Body of pancreas (tissue), 4 donors: ENCODE measurements around the gene PAGR1. TPM values are rescaled to one million over a fixed set of nuclear protein-coding genes. Genes with fewer than 3 reads are reported as not detected.
"Not testable (repeated sequence)": the region's sequence is repeated elsewhere in the genome, so short reads cannot be mapped to it uniquely, and the experiment has no call there.

Experiments used
- ATAC-seq: fragments of 150-250 bp; one replicate; pipeline ENCODE4 v1.9.1; 2016
- DNase-seq, 4 donors: peaks; one replicate each; pipeline ENCODE4 v3.0.0-alpha.2; 2019
- H3K27ac ChIP-seq, 4 donors: fragments of 200-600 bp; sonication (generic); 1 replicate in 3 of 4; 2 replicates in 1 of 4; pipeline versions ENCODE4 v1.5.1 to v1.6.1; 2016 to 2019; ENCODE audit warnings: mild to moderate bottlenecking in 1 of 4, mixed read lengths in 1 of 4, moderate library complexity in 1 of 4
- H3K27me3 ChIP-seq, 2 donors: fragments of 200-600 bp; sonication (generic); one replicate each; pipeline ENCODE4 v1.6.0; 2016; ENCODE audit warnings: mild to moderate bottlenecking in 1 of 2
- H3K36me3 ChIP-seq, 2 donors: fragments of 200-600 bp; sonication (generic); replicated peaks in 1 of 2; 2 replicates each; pipeline ENCODE4 v1.5.1; 2016; ENCODE audit warnings: low read depth in 2 of 2; ENCODE audit not compliant: insufficient read depth in 1 of 2
- H3K4me1 ChIP-seq: fragments of 200-600 bp; sonication (generic); one replicate; pipeline ENCODE4 v1.6.0; 2016
- H3K4me3 ChIP-seq, 2 donors: fragments of 200-600 bp; sonication (generic); 1 replicate in 1 of 2; 2 replicates in 1 of 2; pipeline ENCODE4 v1.5.1; 2016 to 2019
- H3K9me3 ChIP-seq, 3 donors: fragments of 200-600 bp; sonication (generic); 1 replicate in 2 of 3; 2 replicates in 1 of 3; pipeline ENCODE4 v1.5.1; 2016
- POLR2A ChIP-seq, 3 donors: fragments of 450-650 bp; IDR thresholded peaks; one replicate each; pipeline ENCODE4 v1.6.1; 2016; ENCODE audit warnings: antibody characterized with exemption in 3 of 3, mild to moderate bottlenecking in 2 of 3
- WGBS, 2 donors: methylation state at CpG; one replicate each; pipeline ENCODE4 v1.1.5; 2017; 5-methylcytosine and 5-hydroxymethylcytosine counted together
- intact Hi-C: fragments of 100-400 bp; cut with DNase I; formaldehyde crosslinking; loops from one replicate; pipeline ENCODE4 v1.15.1; 2023
- total RNA-seq, 2 donors: library from RNA; depleted of rRNA; stranded (reverse); fragments of >200 nt; gene quantifications; one replicate each; pipeline ENCODE4 v1.1.0, GENCODE V29; 2016
- TF ChIP-seq, protein P1 (sequence below), 7 experiments: fragments of 450-650 bp in 4 of 7; fragments of 200-600 bp in 3 of 7; sonication (generic) in 3 of 7; IDR thresholded peaks; one replicate each; pipeline ENCODE4 v1.5.1; 2016 to 2019; ENCODE audit warnings: antibody characterized with exemption in 7 of 7

PAGR1 gene
- total RNA-seq, 2 donors from 2014 or later: 27.5 to 63.9 TPM

- intact Hi-C loops: no loop called here
- H3K9me3 ChIP-seq: no peaks in the 10 kb centered on the region
- peaks cover 55% of the 10 kb centered on the region for H3K4me1 ChIP-seq
- H3K36me3 ChIP-seq: peaks cover 9 to 13% of the 10 kb centered on the region in 2 donors
- H3K4me3 ChIP-seq: no peak overlapping the region
- no peaks in the 10 kb centered on the region for H3K27me3 ChIP-seq
- WGBS, 2 donors: 12 to 48% methylated on average over 2 of the region's 2 CpGs
- peak; percentile 77 for ATAC-seq
- no peak for TF ChIP-seq POLR2A (IDR thresholded peaks at IDR 0.05)
- TF ChIP-seq, protein P1, sequence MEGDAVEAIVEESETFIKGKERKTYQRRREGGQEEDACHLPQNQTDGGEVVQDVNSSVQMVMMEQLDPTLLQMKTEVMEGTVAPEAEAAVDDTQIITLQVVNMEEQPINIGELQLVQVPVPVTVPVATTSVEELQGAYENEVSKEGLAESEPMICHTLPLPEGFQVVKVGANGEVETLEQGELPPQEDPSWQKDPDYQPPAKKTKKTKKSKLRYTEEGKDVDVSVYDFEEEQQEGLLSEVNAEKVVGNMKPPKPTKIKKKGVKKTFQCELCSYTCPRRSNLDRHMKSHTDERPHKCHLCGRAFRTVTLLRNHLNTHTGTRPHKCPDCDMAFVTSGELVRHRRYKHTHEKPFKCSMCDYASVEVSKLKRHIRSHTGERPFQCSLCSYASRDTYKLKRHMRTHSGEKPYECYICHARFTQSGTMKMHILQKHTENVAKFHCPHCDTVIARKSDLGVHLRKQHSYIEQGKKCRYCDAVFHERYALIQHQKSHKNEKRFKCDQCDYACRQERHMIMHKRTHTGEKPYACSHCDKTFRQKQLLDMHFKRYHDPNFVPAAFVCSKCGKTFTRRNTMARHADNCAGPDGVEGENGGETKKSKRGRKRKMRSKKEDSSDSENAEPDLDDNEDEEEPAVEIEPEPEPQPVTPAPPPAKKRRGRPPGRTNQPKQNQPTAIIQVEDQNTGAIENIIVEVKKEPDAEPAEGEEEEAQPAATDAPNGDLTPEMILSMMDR (IDR thresholded peaks at IDR 0.05): no peak
- H3K27ac ChIP-seq: peak overlapping the region in 2 of 4 donors; percentile 29 to 69
- peak; percentile 81 to 94 (median 92) for DNase-seq
Measured at GRCh38 chr16:29831490-29831889, 15.5 kb downstream of the PAGR1 start.

DNA sequence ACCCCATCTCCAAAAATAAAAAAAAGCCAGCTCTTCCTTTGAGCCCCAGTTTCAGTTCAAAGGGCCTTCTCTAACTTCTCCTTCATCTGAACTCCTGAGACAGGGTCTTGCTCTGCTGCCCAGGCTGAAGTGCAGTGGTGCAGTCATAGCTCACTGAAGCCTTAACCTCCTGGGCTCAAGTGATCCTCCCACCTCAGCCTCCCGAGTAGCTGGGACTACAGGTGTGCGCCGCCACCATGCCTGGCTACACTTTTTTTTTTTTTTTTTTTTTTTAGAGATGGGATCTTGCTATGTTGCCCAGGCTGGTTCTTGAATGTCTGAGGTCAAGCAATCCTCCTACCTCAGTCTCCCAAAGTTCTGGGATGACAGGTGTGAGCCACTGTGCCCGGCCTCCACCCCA lies 17.3 kb downstream of the PAGR1 start:
- peaks cover 38% of the 10 kb centered on the region for H3K4me1 ChIP-seq
- DNase-seq, H3K27ac ChIP-seq, H3K9me3 ChIP-seq, intact Hi-C loops, H3K4me3 ChIP-seq, H3K27me3 ChIP-seq, ATAC-seq: not testable (repeated sequence)
- peaks cover 13 to 29% of the 10 kb centered on the region in 2 donors for H3K36me3 ChIP-seq
- WGBS, 2 donors: 91 to 98% methylated on average over 4 of the region's 4 CpGs

DNA sequence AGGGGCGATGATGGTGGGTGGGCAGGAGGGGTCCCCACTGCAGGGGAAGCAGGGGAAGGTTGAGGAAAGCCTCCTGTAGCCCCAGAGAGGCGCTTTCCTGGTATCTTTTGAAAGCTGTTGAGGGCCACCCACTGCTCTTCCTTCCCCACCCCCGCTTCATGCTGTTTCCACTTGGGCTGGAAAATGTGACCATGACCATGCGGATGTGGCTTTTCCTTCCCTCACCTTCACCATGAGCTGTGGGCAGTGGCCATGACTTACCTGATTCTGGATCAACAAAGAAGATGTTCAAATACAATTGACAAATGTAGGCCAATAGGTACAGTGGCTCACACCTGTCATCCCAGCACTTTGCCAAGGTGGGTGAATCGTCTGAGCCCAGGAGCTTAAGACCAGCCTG lies 18.1 kb downstream of the PAGR1 start:
- Histone ChIP-seq H3K9me3 (no peaks in the 10 kb centered on the region), H3K36me3 (peaks cover 13 to 33% of the 10 kb centered on the region in 2 donors), H3K27ac (no peak overlapping the region), H3K27me3 (no peaks in the 10 kb centered on the region), H3K4me1 (peaks cover 29% of the 10 kb centered on the region), H3K4me3 (no peak overlapping the region)
- DNase-seq (no peak), ATAC-seq (no peak)
- intact Hi-C loops: no loop called here
- whole genome bisulfite sequencing, 2 donors: 95 to 97% methylated on average over 5 of the region's 5 CpGs
- TF ChIP-seq, protein P1 (IDR thresholded peaks at IDR 0.05): no peak
- no peak for TF ChIP-seq POLR2A (IDR thresholded peaks at IDR 0.05)

DNA sequence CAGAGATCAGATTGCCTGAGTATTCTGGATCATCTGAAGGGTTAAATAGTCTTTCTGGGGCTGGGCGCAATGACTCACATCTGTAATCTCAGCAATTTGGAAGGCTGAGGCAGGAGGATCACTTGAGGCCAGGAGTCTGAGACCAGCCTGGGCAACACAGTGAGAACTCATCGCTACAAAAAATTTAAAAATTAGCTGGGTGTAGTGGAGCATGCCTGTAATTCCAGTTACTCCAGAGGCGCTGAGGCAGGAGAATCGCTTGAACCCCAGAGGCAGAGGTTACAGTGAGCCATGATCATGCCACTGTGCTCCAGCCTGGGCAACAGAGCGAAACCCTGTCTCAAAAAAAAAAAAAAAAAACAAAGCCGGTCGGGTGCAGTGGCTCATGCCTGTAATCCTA lies 20.0 kb downstream of the PAGR1 start:
- H3K9me3 ChIP-seq: no peaks in the 10 kb centered on the region
- no peak for TF ChIP-seq POLR2A (IDR thresholded peaks at IDR 0.05)
- TF ChIP-seq, protein P1 (IDR thresholded peaks at IDR 0.05): no peak
- H3K27ac ChIP-seq: no peak overlapping the region
- DNase-seq (no peak), ATAC-seq (no peak)
- peaks cover 11% of the 10 kb centered on the region for H3K4me1 ChIP-seq
- no peaks in the 10 kb centered on the region for H3K27me3 ChIP-seq
- intact Hi-C loops: no loop called here
- H3K36me3 ChIP-seq: peaks cover 13 to 41% of the 10 kb centered on the region in 2 donors
- WGBS, 2 donors: 92 to 94% methylated on average over 7 of the region's 7 CpGs
- no peak overlapping the region for H3K4me3 ChIP-seq

DNA sequence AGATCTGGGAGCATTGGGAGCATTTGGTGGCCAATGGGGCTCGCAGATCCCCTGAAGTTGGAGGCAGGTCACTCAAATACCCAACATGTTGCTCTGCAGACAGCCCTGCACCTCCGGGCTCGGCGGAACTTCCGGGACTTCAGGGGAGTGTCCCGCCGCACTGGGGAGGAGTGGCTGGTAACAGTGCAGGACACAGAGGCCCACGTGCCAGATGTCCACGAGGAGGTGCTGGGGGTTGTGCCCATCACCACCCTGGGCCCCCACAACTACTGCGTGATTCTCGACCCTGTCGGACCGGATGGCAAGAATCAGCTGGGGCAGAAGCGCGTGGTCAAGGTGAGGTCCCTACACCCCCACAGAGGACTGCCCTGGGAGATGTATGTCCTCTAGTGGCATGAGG lies 20.7 kb downstream of the PAGR1 start:
- Histone ChIP-seq H3K36me3 (peaks cover 14 to 45% of the 10 kb centered on the region in 2 donors), H3K27me3 (no peaks in the 10 kb centered on the region), H3K9me3 (no peaks in the 10 kb centered on the region), H3K27ac (no peak overlapping the region), H3K4me3 (no peak overlapping the region), H3K4me1 (peaks cover 4% of the 10 kb centered on the region)
- TF ChIP-seq POLR2A (IDR thresholded peaks at IDR 0.05): no peak
- TF ChIP-seq, protein P1 (IDR thresholded peaks at IDR 0.05): no peak
- intact Hi-C loops: no loop called here
- 85 to 87% methylated on average over 4 to 14 of the region's 15 CpGs for WGBS, 2 donors
- ATAC-seq (no peak), DNase-seq (no peak)
